TTC549 (cell line): ENCODE data around the gene USP35.

Source experiments
- FAIRE-seq: peaks from 2 replicates; lab custom pipeline; 2012; peaks lifted over from hg19 to GRCh38; lab: Jason Lieb, UNC

The USP35 gene

GRCh38 chr11:78188286-78189173 lies at the start of gene USP35, which contains the start of gene KCTD21:
USP35 (plus strand) TSS chr11:78188919; CDS start chr11:78196246, 7,327 bp downstream.
KCTD21 (minus strand) TSS chr11:78188626; CDS start chr11:78174554, 14,072 bp downstream.
- no peak for FAIRE-seq

GRCh38 chr11:78139422-78140391 lies 49.0 kb upstream of the USP35 start, which contains the start of gene ALG8:
ALG8 (minus strand) TSS chr11:78139626; CDS start chr11:78139588, 38 bp downstream.
- no peak for FAIRE-seq

GRCh38 chr11:78140392-78141077 lies 48.2 kb upstream of the USP35 start:
- FAIRE-seq = no peak

GRCh38 chr11:78145511-78146025 lies 43.2 kb upstream of the USP35 start:
- FAIRE-seq = no peak

GRCh38 chr11:78147807-78148206 lies 40.9 kb upstream of the USP35 start:
- FAIRE-seq = no peak

GRCh38 chr11:78149646-78150045 lies 39.1 kb upstream of the USP35 start:
- FAIRE-seq = no peak

- no peak for FAIRE-seq
Measured at GRCh38 chr11:78150346-78150745, 38.4 kb upstream of the USP35 start.

- no peak for FAIRE-seq
Measured at GRCh38 chr11:78150754-78151153, 38.0 kb upstream of the USP35 start.

GRCh38 chr11:78151804-78152203 lies 36.9 kb upstream of the USP35 start:
- FAIRE-seq = no peak

- FAIRE-seq = no peak
Measured at GRCh38 chr11:78156127-78156844, 32.4 kb upstream of the USP35 start.

GRCh38 chr11:78158987-78159652 lies 29.6 kb upstream of the USP35 start:
- no peak for FAIRE-seq

GRCh38 chr11:78160557-78160956 lies 28.2 kb upstream of the USP35 start:
- FAIRE-seq = no peak

GRCh38 chr11:78161346-78161745 lies 27.4 kb upstream of the USP35 start:
- no peak for FAIRE-seq

GRCh38 chr11:78161962-78162371 lies 26.8 kb upstream of the USP35 start:
- no peak for FAIRE-seq

GRCh38 chr11:78163828-78164227 lies 24.9 kb upstream of the USP35 start:
- FAIRE-seq = no peak

- no peak for FAIRE-seq
Measured at GRCh38 chr11:78164471-78164870, 24.2 kb upstream of the USP35 start.

GRCh38 chr11:78166855-78167469 lies 21.8 kb upstream of the USP35 start:
- no peak for FAIRE-seq

- FAIRE-seq = no peak
Measured at GRCh38 chr11:78168539-78169477, 19.9 kb upstream of the USP35 start.

GRCh38 chr11:78170413-78170812 lies 18.3 kb upstream of the USP35 start:
- FAIRE-seq = no peak
